RWPE2 (cell line): Measurements from ENCODE around the gene OPRM1.

Experiments used
- ATAC-seq: fragments of 200-7000 bp; cut with Tn5 transposase; 3 replicates; pipeline ENCODE4 v1.9.1; 2021; ENCODE audit warnings: low read depth
- DNase-seq: peaks from one replicate; pipeline ENCODE4 v3.0.0-alpha.2; 2020; ENCODE audit warnings: low spot score
- H3K27ac ChIP-seq: fragments of 450-650 bp; 2 replicates; pipeline ENCODE4 v1.5.1; 2017; ENCODE audit warnings: mild to moderate bottlenecking; ENCODE audit not compliant: poor library complexity, severe bottlenecking
- H3K27me3 ChIP-seq: fragments of 250-450 bp; sonication (Bioruptor Pico); 2 replicates; pipeline ENCODE4 v1.5.1; 2021; ENCODE audit warnings: mild to moderate bottlenecking, moderate library complexity; ENCODE audit not compliant: insufficient read depth, poor library complexity, severe bottlenecking
- H3K36me3 ChIP-seq: fragments of 250-450 bp; sonication (Bioruptor Pico); 2 replicates; pipeline ENCODE4 v1.5.1; 2020; ENCODE audit warnings: low read depth, mild to moderate bottlenecking, moderate library complexity
- H3K4me1 ChIP-seq: fragments of 250-450 bp; sonication (Bioruptor Pico); 2 replicates; pipeline ENCODE4 v1.5.1; 2021; ENCODE audit warnings: mild to moderate bottlenecking, moderate library complexity; ENCODE audit not compliant: insufficient read depth, poor library complexity, severe bottlenecking
- H3K4me3 ChIP-seq: fragments of 250-450 bp; sonication (Bioruptor Pico); 2 replicates; pipeline ENCODE4 v1.5.1; 2021; ENCODE audit warnings: mild to moderate bottlenecking, moderate library complexity; ENCODE audit not compliant: severe bottlenecking
- H3K9me3 ChIP-seq: fragments of 250-450 bp; sonication (Bioruptor Pico); 2 replicates; pipeline ENCODE4 v1.5.1; 2021; ENCODE audit warnings: mild to moderate bottlenecking, moderate library complexity; ENCODE audit not compliant: severe bottlenecking
- CTCF ChIP-seq: fragments of 450-650 bp; IDR thresholded peaks from one replicate; pipeline ENCODE4 v1.5.1; 2017; ENCODE audit warnings: mild to moderate bottlenecking, moderate library complexity; ENCODE audit not compliant: poor library complexity, severe bottlenecking

OPRM1 gene

GRCh38 chr6:154284313-154284853, 245.3 kb downstream of the OPRM1 start:
- Histone ChIP-seq H3K4me1 (no peaks in the 10 kb centered on the region), H3K36me3 (no peaks in the 10 kb centered on the region), H3K4me3 (no peak overlapping the region), H3K9me3 (no peaks in the 10 kb centered on the region), H3K27me3 (no peaks in the 10 kb centered on the region), H3K27ac (no peak overlapping the region)
- no peak for TF ChIP-seq CTCF
- no peak for ATAC-seq
- DNase-seq = no peak

- Histone ChIP-seq H3K27me3 (no peaks in the 10 kb centered on the region), H3K27ac (no peak overlapping the region), H3K9me3 (no peaks in the 10 kb centered on the region), H3K4me3 (no peak overlapping the region), H3K36me3 (no peaks in the 10 kb centered on the region), H3K4me1 (no peaks in the 10 kb centered on the region)
- TF ChIP-seq CTCF = no peak
- ATAC-seq = no peak
- no peak for DNase-seq
Measured at GRCh38 chr6:154285826-154286225, 246.8 kb downstream of the OPRM1 start.

GRCh38 chr6:154289818-154290508, 250.9 kb downstream of the OPRM1 start:
- Histone ChIP-seq H3K9me3 (no peaks in the 10 kb centered on the region), H3K27me3 (no peaks in the 10 kb centered on the region), H3K27ac (no peak overlapping the region), H3K4me3 (no peak overlapping the region), H3K4me1 (peaks cover 15% of the 10 kb centered on the region), H3K36me3 (no peaks in the 10 kb centered on the region)
- TF ChIP-seq CTCF = no peak
- DNase-seq = no peak
- no peak for ATAC-seq

GRCh38 chr6:154292066-154292465, 253.0 kb downstream of the OPRM1 start:
- ATAC-seq = peak; percentile 49
- no peak for DNase-seq

More at GRCh38 chr6:154292066-154292465, 253.0 kb downstream of the OPRM1 start:
- H3K4me3 ChIP-seq = no peak overlapping the region
- TF ChIP-seq CTCF = no peak
- H3K9me3 ChIP-seq = no peaks in the 10 kb centered on the region
- no peaks in the 10 kb centered on the region for H3K27me3 ChIP-seq
- peak overlapping the region; percentile 65 for H3K27ac ChIP-seq
- no peaks in the 10 kb centered on the region for H3K36me3 ChIP-seq
- peaks cover 15% of the 10 kb centered on the region for H3K4me1 ChIP-seq
